T47D (cell line): ENCODE results near the gene FBXO47.
"Not testable (repeated sequence)": the region's sequence is repeated elsewhere in the genome, so short reads cannot be mapped to it uniquely, and the experiment has no call there.

Experiments
- DNase-seq, 2 experiments: peaks; one replicate each; pipeline versions ENCODE4 v3.0.0 to v3.0.0-alpha.2; 2011 to 2012; ENCODE audit warnings: low read depth in 1 of 2, low spot score in 1 of 2
- JUND ChIP-seq: IDR thresholded peaks from 2 replicates; pipeline ENCODE4 v1.6.1; 2012; ENCODE audit warnings: low read depth
- in situ Hi-C: cut with HindIII; loops from 2 replicates; pipeline ENCODE4 v1.10.0; 2016; ENCODE audit warnings: low sequenced_read_pairs, low pct_unique_long_range_greater_than_20kb

FBXO47 gene

GRCh38 chr17:38915639-38915995 is 51.6 kb downstream of the FBXO47 start:
- peak in 1 of 2 experiments; percentile 32 for DNase-seq
- TF ChIP-seq JUND, result no peak
- in situ Hi-C loops, result no loop called here

- no peak for DNase-seq
- in situ Hi-C loops, result no loop called here
- no peak for TF ChIP-seq JUND
Observed at GRCh38 chr17:38914741-38915638, 52.2 kb downstream of the FBXO47 start.

- in situ Hi-C loops, result no loop called here
- DNase-seq, result no peak
- TF ChIP-seq JUND, result no peak
Observed at GRCh38 chr17:38912221-38912813, 54.9 kb downstream of the FBXO47 start.

- in situ Hi-C loops, DNase-seq: not testable (repeated sequence)
Observed at GRCh38 chr17:38911731-38912081, 55.5 kb downstream of the FBXO47 start.

- DNase-seq, result no peak
- no peak for TF ChIP-seq JUND
- in situ Hi-C loops, result no loop called here
Observed at GRCh38 chr17:38911081-38911730, 56.0 kb downstream of the FBXO47 start.

- no peak for TF ChIP-seq JUND
- in situ Hi-C loops, result no loop called here
- DNase-seq, result no peak
Observed at GRCh38 chr17:38910325-38910724, 56.9 kb downstream of the FBXO47 start.

- in situ Hi-C loops, result no loop called here
- DNase-seq, result peak; percentile 68 to 72
- no peak for TF ChIP-seq JUND
Observed at GRCh38 chr17:38908676-38909181, 58.5 kb downstream of the FBXO47 start.

GRCh38 chr17:38907930-38908675 is 59.1 kb downstream of the FBXO47 start:
- peak in 1 of 2 experiments; percentile 32 for DNase-seq
- no peak for TF ChIP-seq JUND
- in situ Hi-C loops, result no loop called here

- in situ Hi-C loops, result no loop called here
- no peak for DNase-seq
- TF ChIP-seq JUND, result no peak
Observed at GRCh38 chr17:38906460-38907228, 60.6 kb downstream of the FBXO47 start.

- no peak for TF ChIP-seq JUND
- in situ Hi-C loops, result no loop called here
- DNase-seq, result no peak
Observed at GRCh38 chr17:38905375-38905774, 61.8 kb downstream of the FBXO47 start.

- TF ChIP-seq JUND, result no peak
- in situ Hi-C loops, result no loop called here
- no peak for DNase-seq
Observed at GRCh38 chr17:38904892-38905291, 62.3 kb downstream of the FBXO47 start.

- no peak for TF ChIP-seq JUND
- no peak for DNase-seq
- in situ Hi-C loops, result no loop called here
Observed at GRCh38 chr17:38903404-38903803, 63.8 kb downstream of the FBXO47 start.
